ENCODE measurements around the gene ZRANB1.
"Not testable (repeated sequence)": the region's sequence is repeated elsewhere in the genome, so short reads cannot be mapped to it uniquely, and the experiment has no call there.

Gene ZRANB1

DNA sequence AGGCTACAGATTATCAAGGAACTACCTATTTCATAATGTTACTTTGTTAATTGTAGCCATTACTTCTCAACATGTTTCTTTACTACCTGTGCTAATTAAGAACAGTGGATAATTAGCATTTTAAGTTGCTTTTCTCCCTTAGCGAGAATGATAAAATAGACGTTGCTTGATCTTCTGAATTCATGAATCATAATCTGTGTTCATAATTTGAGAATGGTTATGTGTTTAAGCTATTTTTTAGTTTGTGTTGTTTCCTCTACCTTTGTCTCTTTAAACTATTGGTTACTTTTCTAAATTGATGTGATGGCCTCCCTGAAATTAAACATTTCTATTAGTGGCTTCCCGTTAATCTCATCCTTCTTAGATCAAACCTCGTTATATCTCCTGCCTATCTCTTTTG lies at the start of gene ZRANB1:
Gene ZRANB1 (plus strand): TSS at position 301 of the 400 bp plus-strand sequence. CDS start 371 bp downstream, outside the sequence.
- DNase-seq (ENCODE audit: low read depth, low spot score) = no peak

DNA sequence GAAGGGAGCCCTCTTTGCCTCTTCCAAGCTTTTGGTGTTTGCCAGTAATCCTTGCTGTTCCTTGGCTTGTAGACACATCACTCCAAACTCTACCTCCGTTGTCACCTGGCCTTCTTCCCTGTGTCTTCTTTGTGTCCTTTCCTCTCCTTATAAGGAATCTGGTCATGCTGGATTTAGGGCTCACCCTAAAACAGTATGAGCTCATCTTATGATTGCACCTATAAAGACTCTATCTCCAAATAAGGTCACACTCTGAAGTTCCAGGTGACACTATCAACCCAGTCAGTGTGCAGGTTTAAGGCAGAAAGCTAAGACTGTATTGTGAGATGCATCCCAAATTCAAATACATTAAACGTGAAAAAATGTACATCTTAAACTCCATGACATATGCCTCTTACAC lies 49.0 kb upstream of the ZRANB1 start:
- no peak for DNase-seq (ENCODE audit: low read depth, low spot score)

DNA sequence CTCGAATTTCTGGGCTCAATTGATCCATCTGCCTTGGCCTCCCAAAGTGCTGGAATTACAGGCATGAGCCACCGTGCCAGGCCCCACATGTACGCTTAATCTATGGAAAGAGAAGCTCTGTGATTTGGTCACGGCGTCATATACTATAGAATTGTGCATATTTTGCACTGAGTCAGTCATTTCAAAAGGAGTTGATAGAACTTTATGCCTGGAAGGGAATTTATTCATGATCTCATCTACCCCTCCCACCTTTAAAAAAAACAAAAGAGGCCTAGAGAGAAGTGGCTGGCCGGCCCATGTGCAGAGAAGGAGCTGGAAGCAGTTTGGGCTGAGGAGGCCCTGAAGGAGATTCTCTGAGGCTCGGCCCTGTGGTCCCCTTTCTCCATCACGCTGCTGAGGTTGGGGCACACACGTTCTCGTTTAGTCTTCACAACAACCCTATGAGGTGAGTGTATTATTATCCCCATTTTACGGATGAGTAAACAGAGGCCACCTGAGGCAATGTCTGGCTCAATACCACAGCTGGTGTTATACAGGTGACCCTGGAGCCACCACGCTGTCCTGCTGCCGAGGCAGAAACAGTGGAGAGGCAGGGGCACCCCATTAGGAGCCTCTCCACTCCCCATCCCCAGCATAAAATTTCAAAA lies 47.2 kb upstream of the ZRANB1 start:
- no peak for DNase-seq (ENCODE audit: low read depth, low spot score)

DNA sequence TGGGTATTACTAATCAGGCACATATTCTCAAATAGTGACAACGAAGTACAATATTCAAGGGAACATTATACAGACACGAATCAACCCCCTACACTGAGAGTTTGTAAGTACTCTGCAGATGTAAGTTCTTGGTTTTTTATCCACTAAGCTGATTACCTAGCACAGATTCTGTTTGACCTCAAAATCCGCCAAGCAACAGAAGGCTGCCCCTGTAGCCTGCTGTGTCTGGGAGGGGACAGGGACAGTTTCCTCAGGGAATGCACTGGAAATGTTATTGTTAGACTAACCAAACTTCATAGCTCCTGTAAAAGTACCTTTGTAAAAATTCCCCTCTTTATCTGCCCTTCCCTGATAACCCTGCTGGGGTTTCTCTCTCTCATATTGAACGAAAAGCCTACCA lies 45.2 kb upstream of the ZRANB1 start:
- no peak for DNase-seq (ENCODE audit: low read depth, low spot score)

DNA sequence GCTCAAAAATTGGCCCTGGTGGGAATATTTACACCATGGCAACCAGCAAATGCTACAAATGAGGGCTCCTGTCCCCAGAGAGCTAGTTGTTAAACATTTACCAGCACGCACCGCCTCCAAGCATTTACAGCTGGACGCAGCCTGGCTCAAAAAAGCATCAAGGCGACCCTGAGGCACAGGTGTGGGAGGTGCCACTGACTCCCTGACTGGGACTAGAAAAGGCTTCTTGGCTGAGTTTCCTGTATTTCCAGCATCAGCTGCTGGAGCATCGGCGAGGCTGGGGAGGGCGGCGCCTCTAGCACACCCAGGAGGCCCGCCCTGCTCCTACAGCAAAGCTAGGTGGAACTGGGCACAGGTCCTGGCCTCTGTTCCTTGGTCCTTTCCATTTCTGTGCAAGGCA lies 43.5 kb upstream of the ZRANB1 start:
- DNase-seq (ENCODE audit: low read depth, low spot score) = no peak

DNA sequence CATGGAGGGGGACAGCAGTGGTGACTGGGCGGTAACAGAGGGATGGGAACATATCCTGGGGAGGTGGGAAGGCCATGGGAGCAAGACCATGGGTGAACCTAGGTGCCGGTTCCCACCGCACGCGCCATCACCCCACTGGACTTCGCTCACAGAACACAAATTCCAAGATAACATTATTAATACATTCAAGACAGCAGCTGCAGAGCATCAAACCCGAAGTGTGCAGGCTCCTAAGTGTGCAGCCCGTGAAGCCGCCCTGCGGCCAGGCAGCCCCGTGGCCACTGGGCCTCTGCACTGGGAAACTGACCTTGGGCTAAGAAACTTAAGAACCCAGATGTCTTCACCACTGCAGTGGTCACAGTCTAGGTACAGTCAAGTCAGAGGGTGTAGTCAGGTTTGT lies 42.8 kb upstream of the ZRANB1 start:
- no peak for DNase-seq (ENCODE audit: low read depth, low spot score)

DNA sequence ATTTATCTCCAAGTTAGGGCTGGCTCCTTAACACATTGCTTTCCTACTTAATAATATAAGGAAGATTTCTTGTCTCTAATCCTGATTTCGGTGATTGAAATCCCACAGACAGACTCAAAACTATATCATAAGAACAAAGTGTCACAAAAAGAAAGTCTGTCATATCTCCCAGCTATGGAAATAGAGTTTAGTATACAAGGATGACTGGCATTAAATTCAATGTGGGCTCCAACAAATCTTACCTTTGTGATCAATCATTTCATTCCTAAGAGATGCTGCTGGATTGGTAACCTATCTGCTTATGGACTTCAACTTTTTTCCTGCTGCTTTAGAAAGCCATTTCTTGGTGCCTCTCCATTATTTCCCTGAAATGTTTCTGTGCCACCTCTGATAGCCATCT lies 39.5 kb upstream of the ZRANB1 start:
- DNase-seq (ENCODE audit: low read depth, low spot score) = no peak

DNA sequence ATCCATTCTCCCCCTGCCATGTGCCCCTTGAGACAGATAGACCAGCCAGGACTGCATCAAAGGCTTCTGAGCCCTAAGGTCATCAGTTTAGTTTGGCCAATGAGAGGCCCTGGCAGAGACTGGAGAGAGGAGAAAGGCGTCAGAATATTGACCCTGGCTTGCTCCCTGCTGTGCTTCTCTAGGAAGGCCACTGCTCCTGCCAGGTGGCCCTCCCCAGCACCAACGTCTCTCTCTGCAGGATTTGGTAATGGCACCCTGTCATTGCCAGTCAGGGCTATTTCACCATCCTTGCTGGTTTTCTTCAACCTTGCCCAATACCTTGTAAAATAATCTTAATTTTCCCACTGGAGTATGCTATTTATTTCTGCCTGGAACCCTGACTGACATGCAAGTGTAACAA lies 38.8 kb upstream of the ZRANB1 start:
- no peak for DNase-seq (ENCODE audit: low read depth, low spot score)

DNA sequence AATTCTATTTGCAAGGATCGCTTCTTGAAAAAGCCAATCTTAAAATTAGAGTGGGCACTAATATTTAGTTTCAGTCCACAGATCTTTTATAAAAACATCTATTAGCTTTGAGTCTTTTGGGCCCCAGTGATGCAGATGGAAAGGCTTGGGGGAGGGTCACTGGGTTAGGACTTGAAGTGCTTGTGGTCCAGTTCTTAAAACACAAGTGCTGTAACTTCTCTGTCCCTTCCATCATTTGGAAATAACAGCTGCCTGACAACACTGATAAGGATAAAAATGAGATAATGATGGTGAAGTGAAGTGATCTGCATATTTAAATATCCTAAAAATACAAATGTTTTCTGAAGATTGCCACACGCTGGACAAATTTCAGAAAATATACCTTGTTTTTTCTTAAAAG lies 37.1 kb upstream of the ZRANB1 start:
- no peak for DNase-seq (ENCODE audit: low read depth, low spot score)

DNA sequence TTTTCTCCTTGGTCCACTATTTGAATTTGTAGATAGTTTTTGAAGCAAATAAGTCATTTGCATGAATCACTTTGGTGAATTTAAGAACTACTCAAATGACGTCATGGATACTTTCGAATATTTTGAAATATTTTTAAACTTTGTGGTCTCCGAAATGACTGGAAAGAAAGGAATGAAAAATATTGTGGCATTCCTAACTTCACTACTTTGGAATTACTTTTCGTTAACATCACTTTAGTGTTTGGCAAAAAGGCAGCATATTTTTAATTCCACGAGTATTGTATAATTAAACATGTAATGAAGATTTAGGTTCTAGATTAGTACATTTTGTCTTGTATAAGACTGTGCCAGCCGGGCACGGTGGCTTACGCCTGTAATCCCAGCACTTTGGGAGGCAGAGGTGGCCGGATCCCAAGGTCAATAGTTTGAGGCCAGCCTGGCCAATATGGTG lies 35.3 kb upstream of the ZRANB1 start:
- no peak for DNase-seq (ENCODE audit: low read depth, low spot score)

DNA sequence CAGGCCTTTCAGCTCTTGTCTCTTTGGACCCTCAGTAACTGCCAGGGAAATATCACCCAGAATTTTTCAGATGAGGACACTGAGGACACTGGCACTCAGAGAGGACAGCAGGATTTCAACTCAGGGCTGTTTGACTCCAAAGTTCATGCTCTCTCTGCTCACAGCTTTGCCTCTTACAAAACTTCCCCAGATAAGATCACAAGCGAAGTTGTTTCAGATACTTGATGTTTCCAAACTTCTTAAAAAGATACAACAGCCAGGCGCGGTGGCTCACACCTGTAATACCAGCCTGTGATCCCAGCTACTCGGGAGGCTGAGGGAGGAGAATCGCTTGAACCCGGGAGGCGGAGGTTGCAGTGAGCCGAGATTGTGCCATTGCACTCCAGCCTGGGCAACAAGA lies 32.4 kb upstream of the ZRANB1 start:
- no peak for DNase-seq (ENCODE audit: low read depth, low spot score)

DNA sequence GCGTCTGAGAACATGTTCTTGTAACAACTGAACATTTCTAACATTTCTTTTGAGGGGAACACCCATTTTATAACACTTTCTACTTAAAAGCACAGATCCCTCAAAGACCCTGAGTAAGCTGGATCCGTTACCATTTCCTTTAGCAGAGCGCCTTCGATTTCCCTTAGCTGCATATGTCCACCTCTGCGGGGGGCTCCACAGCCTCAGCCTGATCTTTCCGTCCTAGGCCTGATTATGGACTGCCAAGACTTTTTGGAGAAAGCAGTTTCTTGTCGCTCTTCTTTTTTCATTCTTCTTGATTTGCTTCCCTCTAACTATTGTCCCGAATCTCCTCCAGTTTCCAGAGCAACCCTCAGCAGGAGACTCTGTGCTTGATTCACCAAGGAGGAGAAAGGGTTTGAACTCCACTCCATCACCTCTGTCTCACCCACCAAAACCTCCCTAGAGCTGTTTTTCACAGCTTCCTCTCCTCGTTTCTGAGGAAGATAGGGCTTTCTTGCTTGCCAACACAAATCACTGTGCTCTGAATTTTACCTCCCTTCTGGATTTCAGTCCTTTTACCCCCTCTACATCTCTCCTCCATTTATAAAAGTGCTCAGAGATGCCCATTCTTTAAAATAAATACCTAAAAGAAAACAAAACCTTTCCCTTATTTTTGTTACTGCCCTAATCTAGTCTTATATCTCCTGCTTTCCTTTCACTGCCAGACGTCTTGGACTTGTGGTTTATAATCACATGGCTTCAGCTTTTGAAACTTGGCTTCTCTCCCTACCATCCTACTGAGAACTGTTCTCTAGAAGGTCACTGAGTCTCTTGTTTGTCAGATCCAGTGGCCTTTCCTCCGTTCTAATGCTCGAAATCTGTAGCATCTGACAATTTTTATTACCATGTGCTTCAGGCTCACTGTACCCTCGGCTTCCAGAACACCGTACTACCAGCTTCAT lies 30.5 kb upstream of the ZRANB1 start:
- no peak for DNase-seq (ENCODE audit: low read depth, low spot score)

DNA sequence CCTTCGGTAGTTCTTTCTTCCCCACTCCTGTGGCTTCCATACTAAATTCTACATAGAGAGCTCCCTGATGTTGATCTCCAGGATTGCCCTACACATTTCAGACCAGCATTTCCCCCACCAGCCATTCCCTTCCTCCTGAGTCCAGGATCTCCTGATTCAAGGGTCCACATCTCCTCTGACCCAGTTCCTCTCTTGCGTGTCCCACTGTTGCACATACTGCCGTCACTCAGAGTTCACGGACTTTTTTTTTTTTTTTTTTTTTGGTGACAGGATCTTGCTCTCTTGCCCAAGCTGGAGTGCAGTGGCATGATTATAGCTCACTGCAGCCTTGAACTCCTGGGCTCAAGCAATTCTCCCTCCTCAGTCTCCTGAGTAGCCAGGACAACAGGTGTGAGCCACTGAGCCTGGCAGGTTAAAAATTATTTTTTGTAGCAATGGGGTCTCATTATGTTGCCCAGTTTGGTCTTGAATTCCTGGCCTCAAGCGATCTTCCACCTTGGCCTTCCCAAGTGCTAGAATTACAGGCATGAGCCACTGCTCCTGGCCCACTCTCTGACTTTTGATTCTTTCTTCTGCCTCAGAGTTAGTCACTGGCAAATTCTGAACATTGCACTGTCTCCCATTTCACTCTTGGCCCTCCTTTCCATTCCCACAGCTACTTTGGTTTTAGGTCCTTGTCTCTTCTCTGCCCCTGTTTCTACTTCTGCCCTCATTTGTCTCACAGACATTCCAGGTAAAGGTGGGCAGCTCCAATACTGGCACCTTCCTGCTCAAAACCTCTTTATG lies 29.6 kb upstream of the ZRANB1 start:
- DNase-seq (ENCODE audit: low read depth, low spot score) = no peak

DNA sequence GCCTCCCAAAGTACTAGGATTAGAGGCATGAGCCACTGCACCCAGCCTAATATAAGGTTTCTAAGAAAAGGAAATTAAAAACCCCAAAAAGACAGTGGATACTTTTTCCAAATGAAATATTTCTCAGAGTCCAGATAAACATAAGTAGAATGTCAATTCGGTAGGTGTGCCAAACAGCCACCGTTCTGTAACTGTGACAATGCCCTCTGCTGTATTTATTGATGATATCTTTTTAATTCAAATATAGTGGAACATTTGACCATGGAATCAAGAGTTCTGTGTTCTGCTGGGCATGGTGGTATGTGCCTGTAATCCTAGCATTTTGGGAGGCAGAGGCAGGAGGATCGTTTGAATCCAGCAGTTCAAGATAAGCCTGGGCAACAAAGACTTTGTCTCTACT lies 28.8 kb upstream of the ZRANB1 start:
- DNase-seq (ENCODE audit: low read depth, low spot score) = no peak

DNA sequence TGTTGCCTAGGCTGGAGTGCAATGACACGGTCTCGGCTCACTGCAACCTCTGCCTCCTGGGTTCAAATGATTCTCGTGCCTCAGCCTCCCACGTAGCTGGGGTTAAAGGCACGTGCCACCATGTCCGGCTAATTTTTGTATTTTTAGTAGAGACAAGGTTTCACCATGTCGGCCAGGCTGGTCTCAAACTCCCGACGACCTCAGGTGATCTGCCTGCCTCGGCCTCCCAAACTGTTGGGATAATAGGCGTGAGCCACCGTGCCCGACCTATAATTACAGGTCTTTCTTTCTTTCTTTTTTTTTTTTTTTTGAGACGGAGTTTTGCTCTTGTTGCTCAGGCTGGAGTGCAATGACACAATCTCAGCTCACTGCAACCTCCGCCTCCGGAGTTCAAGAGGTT lies 27.5 kb upstream of the ZRANB1 start:
- DNase-seq (ENCODE audit: low read depth, low spot score) = not testable (repeated sequence)

DNA sequence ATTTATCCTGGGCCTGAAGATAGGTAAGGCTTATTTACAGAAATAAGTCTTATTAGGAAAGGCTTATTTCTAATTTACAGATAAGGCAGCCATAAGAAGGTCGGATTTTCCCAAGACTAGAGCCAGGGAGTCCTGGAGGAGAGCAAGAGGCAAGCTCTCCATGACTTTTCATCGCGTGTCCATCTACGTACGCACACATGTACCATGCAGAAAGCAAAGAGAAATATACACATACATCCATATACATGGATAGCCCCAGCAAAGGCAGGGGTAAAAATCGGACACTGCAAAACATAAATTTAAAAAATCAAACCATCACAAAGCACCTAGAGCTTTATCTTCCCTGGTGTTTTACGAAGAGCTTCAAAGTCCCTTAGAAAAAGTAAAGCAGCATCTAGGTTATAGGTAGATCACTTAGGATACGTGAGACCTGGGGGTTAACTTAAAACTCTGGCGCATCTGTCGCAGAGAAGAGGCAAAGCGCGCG lies 25.8 kb upstream of the ZRANB1 start:
- no peak for DNase-seq (ENCODE audit: low read depth, low spot score)

DNA sequence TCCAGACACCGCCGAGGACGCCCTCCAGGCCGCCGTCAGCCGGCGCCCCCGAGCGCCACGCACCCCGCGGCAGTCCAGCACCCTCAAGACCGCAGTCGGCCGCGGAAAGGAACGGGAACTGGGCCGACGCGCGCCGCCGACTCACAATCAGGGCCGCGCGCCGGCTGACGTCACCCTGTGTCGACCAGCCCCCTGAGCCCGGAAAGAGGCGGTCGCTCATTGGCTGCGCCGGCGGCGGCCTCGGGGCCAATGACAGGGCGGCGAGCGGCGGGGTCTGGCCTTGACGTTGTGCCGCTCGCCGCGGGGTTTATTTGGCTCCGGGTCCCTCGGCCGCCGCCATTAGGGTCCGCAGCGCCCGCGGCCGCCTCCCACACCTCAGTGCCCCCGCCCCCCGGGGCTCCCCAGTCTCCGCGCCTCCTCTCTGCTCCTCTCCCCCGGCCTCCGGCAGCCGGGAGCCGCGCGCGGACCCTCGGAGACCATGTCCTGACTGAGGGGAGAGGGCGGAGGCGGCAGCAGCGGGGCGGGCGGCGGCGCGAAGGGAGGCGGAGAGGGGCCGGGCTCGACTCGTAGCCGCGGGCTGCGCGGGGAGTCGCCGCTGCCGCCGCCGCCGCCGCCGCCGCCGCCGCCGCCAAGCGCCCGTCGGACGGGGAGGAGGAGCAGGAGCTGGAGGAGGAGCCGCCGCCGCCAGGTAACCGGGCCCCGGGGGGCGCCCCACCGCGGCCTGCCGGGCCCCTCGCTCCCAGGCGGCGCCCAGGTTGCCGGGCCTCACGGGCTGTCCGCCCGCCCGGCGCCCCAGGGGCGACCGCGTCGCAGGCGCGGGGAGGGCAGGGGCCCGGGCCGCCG lies 25.1 kb upstream of the ZRANB1 start:
- DNase-seq (ENCODE audit: low read depth, low spot score) = peak; percentile 95

DNA sequence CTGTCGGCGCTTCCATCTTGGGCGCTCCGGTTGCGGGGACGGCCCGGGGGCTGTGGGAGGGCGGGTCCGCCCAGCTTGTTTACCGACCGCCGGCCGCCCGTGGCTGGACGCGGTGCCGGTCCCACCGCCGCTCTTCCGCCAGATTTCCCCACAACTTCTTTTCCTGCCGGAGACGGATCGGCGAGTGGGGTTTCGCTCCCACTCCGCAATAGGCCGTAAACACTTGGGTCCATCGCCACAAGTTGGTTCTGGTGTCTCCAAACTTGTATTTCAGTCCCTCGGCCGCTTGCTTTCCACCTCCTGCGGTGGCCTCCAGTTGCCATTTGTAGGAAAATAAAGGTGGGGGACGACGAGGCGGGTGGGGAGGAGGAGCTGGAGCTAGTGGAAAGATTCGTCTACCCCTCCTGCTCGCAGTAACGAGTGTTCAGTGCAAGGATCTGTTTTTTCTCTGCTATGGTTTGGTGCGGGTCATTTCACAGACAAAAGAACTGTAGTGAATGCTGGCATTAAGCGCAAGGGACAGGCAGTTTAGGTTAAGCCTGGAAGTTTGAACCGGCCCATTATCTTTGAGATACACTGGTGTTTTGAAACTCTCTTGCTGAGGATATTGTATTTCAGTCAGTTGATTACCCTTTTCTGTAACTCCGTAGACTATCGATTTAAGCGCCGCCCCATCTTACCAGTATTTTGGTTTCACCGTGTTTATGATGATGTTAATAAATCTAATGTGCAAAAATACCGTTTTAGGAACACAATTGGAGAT lies 24.3 kb upstream of the ZRANB1 start:
- DNase-seq (ENCODE audit: low read depth, low spot score) = no peak

DNA sequence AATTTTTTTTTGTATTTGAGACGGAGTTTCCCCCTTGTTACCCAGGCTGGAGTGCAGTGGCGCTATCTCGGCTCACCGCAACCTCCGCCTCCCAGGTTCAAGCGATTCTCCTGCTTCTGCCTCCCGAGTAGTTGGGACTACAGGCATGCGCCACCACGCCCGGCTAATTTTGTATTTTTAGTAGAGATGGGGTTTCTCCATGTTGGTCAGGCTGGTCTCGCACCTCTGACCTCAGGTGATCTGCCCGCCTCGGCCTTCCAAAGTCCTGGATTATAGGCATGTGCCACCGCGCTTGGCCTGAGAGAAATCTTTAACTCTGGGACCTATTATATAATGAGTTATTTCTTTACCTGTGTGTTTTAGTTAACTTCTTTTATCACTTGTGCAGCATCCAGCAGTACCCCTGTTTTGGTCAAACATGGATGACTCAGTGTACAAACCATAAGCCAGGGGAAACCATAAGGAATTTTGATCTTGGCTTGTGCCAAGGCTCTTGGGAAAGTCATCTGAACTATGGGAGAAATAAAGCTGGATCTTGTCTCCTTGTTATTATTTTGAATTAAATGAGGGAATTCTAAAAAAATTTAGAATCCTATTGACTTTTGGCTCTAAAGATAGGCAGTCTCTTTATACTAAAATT lies 23.6 kb upstream of the ZRANB1 start:
- no peak for DNase-seq (ENCODE audit: low read depth, low spot score)

DNA sequence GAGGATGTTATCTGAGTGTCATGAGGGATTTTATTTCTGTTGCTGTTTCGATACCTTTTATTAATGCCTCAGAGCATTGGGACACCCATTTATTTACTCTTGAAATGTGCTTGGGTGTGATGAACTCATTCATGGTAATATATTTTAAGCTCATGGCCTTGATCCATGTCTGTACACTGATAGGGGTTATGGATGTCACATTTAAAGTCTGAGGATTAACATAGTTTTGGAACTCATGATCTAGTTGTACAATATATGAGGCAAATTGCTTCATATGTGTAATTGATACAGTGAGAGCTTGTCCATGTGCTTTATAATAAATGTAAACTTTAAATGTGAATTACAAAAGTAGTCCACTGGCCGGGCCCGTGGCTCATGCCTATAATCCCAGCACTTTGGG lies 23.0 kb upstream of the ZRANB1 start:
- DNase-seq (ENCODE audit: low read depth, low spot score) = no peak

All from activated naive CD8-positive, alpha-beta T cell treated with anti-CD3 and anti-CD28 coated beads, Interleukin-2, amount 50 U/mL, for 16 hours (primary cell).